ENCODE measurements around the gene CACNA1A. TPM values are rescaled to one million over a fixed set of nuclear protein-coding genes. Genes with fewer than 3 reads are reported as not detected.

Gene CACNA1A
- polyA plus RNA-seq, 3 donors: 1.8 to 3.6 (median 1.9) TPM

GRCh38 chr19:13347367-13347766 is 158.9 kb downstream of the CACNA1A start:
- DNase-seq (ENCODE audit: extremely low read depth in 1 of 11, low read depth in 9 of 11, low spot score in 4 of 11): no peak

- no peak for DNase-seq (ENCODE audit: extremely low read depth in 1 of 11, low read depth in 9 of 11, low spot score in 4 of 11)
Measured at GRCh38 chr19:13343514-13343913, 162.8 kb downstream of the CACNA1A start.

GRCh38 chr19:13342672-13343071 is 163.6 kb downstream of the CACNA1A start:
- no peak for DNase-seq (ENCODE audit: extremely low read depth in 1 of 11, low read depth in 9 of 11, low spot score in 4 of 11)

GRCh38 chr19:13339869-13340268 is 166.4 kb downstream of the CACNA1A start:
- DNase-seq (ENCODE audit: extremely low read depth in 1 of 11, low read depth in 9 of 11, low spot score in 4 of 11): no peak

GRCh38 chr19:13337181-13337580 is 169.1 kb downstream of the CACNA1A start:
- no peak for DNase-seq (ENCODE audit: extremely low read depth in 1 of 11, low read depth in 9 of 11, low spot score in 4 of 11)

- no peak for DNase-seq (ENCODE audit: extremely low read depth in 1 of 11, low read depth in 9 of 11, low spot score in 4 of 11)
Measured at GRCh38 chr19:13334801-13335481, 171.3 kb downstream of the CACNA1A start.

- no peak for DNase-seq (ENCODE audit: extremely low read depth in 1 of 11, low read depth in 9 of 11, low spot score in 4 of 11)
Measured at GRCh38 chr19:13330285-13330684, 176.0 kb downstream of the CACNA1A start.

GRCh38 chr19:13329766-13330165 is 176.5 kb downstream of the CACNA1A start:
- no peak for DNase-seq (ENCODE audit: extremely low read depth in 1 of 11, low read depth in 9 of 11, low spot score in 4 of 11)

- DNase-seq (ENCODE audit: extremely low read depth in 1 of 11, low read depth in 9 of 11, low spot score in 4 of 11): no peak
Measured at GRCh38 chr19:13328241-13328640, 178.0 kb downstream of the CACNA1A start.

- no peak for DNase-seq (ENCODE audit: extremely low read depth in 1 of 11, low read depth in 9 of 11, low spot score in 4 of 11)
Measured at GRCh38 chr19:13319526-13319925, 186.8 kb downstream of the CACNA1A start.

GRCh38 chr19:13318190-13318589 is 188.1 kb downstream of the CACNA1A start:
- no peak for DNase-seq (ENCODE audit: extremely low read depth in 1 of 11, low read depth in 9 of 11, low spot score in 4 of 11)

- no peak for DNase-seq (ENCODE audit: extremely low read depth in 1 of 11, low read depth in 9 of 11, low spot score in 4 of 11)
Measured at GRCh38 chr19:13315495-13315894, 190.8 kb downstream of the CACNA1A start.

GRCh38 chr19:13314761-13315160 is 191.5 kb downstream of the CACNA1A start:
- DNase-seq (ENCODE audit: extremely low read depth in 1 of 11, low read depth in 9 of 11, low spot score in 4 of 11): no peak

GRCh38 chr19:13313875-13314274 is 192.4 kb downstream of the CACNA1A start:
- no peak for DNase-seq (ENCODE audit: extremely low read depth in 1 of 11, low read depth in 9 of 11, low spot score in 4 of 11)

GRCh38 chr19:13309864-13310263 is 196.4 kb downstream of the CACNA1A start:
- DNase-seq (ENCODE audit: extremely low read depth in 1 of 11, low read depth in 9 of 11, low spot score in 4 of 11): no peak

GRCh38 chr19:13303381-13304129 is 202.7 kb downstream of the CACNA1A start:
- no peak for DNase-seq (ENCODE audit: extremely low read depth in 1 of 11, low read depth in 9 of 11, low spot score in 4 of 11)

- DNase-seq (ENCODE audit: extremely low read depth in 1 of 11, low read depth in 9 of 11, low spot score in 4 of 11): no peak
Measured at GRCh38 chr19:13302526-13303270, 203.6 kb downstream of the CACNA1A start.

- DNase-seq (ENCODE audit: extremely low read depth in 1 of 11, low read depth in 9 of 11, low spot score in 4 of 11): no peak
Measured at GRCh38 chr19:13301627-13302334, 204.5 kb downstream of the CACNA1A start.

- no peak for DNase-seq (ENCODE audit: extremely low read depth in 1 of 11, low read depth in 9 of 11, low spot score in 4 of 11)
Measured at GRCh38 chr19:13300421-13301030, 205.8 kb downstream of the CACNA1A start.

All from renal cortex interstitium (tissue), 11 donors.